Gastroesophageal sphincter (tissue), 3 donors: Measurements from ENCODE around the gene CPNE9.

ENCODE experiments used
- EP300 ChIP-seq: sonication (generic); formaldehyde crosslinking; IDR thresholded peaks from one replicate; pipeline ENCODE4 v1.6.1; 2017; ENCODE audit warnings: antibody characterized with exemption, mild to moderate bottlenecking
- POLR2A ChIP-seq, 2 donors: fragments of 450-650 bp; IDR thresholded peaks; one replicate each; pipeline ENCODE4 v1.6.1; 2017; ENCODE audit warnings: antibody characterized with exemption in 2 of 2, mild to moderate bottlenecking in 2 of 2, moderate library complexity in 1 of 2
- TF ChIP-seq, protein P1 (sequence below), 4 experiments: fragments of 200-600 bp in 2 of 4; fragments of 450-650 bp in 2 of 4; sonication (generic) in 1 of 4; IDR thresholded peaks; one replicate each; pipeline ENCODE4 v1.5.1; 2017 to 2019; ENCODE audit warnings: antibody characterized with exemption in 4 of 4, mild to moderate bottlenecking in 2 of 4, moderate library complexity in 2 of 4

DNA sequence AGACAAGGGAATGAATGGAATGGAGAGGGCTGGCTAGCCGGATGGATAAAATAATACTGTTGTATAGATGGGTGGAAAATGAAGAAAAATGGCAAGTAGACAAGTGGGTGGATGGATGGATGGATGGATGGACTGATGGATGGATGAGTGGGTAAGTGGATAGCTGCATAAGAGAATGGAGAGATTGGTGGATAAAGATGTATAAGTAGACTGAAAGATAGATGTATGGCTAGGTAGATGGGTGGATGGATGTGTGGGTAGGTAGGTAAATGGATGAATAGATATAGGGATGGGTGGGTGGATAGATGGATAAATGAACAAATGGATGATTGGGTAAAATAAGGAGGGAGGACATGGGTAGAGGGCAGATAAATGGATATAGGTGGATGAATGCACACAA, 13.9 kb downstream of the CPNE9 start:
- TF ChIP-seq, protein P1, sequence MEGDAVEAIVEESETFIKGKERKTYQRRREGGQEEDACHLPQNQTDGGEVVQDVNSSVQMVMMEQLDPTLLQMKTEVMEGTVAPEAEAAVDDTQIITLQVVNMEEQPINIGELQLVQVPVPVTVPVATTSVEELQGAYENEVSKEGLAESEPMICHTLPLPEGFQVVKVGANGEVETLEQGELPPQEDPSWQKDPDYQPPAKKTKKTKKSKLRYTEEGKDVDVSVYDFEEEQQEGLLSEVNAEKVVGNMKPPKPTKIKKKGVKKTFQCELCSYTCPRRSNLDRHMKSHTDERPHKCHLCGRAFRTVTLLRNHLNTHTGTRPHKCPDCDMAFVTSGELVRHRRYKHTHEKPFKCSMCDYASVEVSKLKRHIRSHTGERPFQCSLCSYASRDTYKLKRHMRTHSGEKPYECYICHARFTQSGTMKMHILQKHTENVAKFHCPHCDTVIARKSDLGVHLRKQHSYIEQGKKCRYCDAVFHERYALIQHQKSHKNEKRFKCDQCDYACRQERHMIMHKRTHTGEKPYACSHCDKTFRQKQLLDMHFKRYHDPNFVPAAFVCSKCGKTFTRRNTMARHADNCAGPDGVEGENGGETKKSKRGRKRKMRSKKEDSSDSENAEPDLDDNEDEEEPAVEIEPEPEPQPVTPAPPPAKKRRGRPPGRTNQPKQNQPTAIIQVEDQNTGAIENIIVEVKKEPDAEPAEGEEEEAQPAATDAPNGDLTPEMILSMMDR (IDR thresholded peaks at IDR 0.05) = no peak
- no peak for TF ChIP-seq POLR2A (IDR thresholded peaks at IDR 0.05)
- TF ChIP-seq EP300 = no peak
